GM18499 (cell line): ENCODE measurements around the gene PARP14.
"Not testable (repeated sequence)": the region's sequence is repeated elsewhere in the genome, so short reads cannot be mapped to it uniquely, and the experiment has no call there.

Experiments
- ATAC-seq: cut with Tn5 transposase; IDR thresholded peaks from one replicate; pipeline ENCODE4 v1.9.1; 2021; ENCODE audit warnings: moderate number of reproducible peaks; ENCODE audit not compliant: insufficient read depth, unreplicated experiment

PARP14 gene

DNA sequence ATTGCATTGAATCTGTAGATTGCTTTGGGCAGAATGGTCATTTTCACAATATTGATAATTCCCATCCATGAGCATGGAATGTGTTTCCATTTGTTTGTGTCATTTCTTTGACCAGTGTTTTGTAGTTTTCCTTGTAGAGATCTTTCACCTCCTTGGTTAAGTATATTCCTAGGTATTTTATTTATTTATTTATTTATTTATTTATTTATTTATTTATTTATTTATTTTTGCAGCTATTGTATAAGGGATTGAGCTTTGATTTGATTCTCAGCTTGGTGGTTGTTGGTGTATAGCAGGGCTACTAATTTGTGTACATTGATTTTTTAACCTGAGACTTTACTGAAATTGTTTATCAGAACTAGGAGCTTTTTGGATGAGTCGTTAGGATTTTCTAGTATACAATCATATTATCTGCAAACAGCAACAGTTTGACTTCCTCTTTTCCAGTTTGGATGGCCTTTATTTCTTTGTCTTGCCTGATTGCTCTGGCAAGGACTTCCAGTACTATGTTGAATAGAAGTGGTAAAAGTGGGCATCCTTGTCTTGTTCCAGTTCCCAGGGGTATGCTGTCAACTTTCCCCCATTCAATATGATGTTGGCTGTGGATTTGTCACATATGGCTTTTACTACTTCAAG is 30.1 kb downstream of the PARP14 start:
- not testable (repeated sequence) for ATAC-seq

DNA sequence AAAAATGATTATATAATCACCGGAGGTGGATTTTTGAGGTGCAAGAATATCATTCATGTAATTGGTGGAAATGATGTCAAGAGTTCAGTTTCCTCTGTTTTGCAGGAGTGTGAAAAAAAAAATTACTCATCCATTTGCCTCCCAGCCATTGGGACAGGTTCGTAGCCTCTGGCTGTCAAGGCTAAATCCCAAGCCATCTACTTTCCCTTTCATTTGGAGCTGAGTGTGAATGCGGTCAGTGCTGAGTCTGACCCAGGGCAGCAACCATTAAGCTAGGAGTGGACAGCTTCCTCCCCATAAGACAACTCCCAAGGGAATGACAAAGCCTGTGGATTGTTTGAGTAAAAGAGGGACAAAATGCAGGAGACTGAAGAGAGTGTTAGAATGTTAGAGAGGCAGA is 33.6 kb downstream of the PARP14 start:
- ATAC-seq = no peak

DNA sequence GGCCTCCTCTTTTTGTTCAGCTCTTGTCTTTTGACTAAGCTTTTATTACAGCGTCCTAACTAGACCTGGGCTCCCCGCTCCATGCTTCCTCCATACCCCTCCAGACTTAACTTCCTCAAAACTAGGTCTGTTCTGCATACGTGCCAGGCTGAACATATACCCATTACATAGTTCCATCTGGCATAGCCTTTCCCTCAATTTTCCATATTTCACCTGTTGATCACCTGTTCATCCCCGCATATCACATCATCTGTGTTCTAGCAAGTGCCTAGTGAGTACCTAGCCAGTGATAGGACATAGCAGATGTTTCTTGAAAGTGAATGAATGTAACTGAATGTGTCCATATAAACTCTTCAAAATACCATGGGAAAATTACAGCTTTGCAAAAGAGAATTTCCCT is 36.0 kb downstream of the PARP14 start:
- ATAC-seq = no peak

DNA sequence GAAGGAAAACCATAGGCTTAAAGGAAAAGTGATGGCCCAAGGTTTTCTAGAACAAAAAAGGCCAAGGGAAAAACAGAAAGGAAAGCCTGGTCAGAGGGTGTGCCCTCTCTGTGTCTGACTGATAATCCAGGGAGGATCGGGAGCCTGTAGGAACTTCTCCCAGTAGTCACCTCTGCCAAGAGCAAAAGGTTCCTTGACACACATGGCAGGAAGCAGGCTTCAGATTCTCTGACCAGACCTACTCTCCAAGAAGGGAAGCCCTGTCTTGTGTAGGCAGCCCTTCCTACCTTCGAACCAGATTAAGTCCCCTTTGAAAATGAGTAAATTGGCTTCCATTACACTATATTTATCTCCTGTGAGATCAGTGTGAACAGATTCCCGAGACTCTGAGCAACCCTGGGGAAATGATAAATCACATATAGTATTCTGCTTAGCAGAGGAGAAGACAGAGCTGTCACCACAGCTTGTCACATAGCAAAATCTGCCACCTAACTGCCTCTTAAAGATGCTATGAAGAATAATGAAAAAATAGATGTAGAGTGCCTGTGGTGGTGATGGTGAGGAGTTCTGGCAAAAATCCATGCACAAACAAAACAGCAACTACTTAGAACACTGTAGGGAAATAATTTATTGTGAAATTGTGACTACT is 38.8 kb downstream of the PARP14 start:
- ATAC-seq = no peak

DNA sequence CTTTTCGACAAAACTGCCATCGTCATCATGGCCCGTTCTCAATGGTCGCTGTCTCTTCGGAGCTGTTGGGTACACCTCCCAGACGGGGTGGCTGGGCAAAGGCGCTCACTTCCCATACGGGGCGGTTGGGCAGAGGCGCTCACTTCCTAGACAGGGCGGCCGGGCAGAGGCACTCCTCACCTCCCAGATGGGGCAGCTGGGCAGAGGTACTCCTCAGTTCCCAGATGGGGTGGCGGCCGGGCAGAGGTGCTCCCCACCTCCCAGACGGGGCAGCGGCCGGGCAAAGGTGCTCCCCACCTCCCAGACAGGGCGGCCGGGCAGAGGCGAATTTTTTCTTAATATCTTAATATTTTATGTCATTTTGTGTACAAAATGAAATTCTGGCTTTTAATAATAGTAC is 44.5 kb downstream of the PARP14 start:
- no peak for ATAC-seq

GRCh38 chr3:122727294-122727693 is 46.7 kb downstream of the PARP14 start:
- no peak for ATAC-seq

- ATAC-seq = no peak
Measured at GRCh38 chr3:122727766-122728165, 47.1 kb downstream of the PARP14 start.

DNA sequence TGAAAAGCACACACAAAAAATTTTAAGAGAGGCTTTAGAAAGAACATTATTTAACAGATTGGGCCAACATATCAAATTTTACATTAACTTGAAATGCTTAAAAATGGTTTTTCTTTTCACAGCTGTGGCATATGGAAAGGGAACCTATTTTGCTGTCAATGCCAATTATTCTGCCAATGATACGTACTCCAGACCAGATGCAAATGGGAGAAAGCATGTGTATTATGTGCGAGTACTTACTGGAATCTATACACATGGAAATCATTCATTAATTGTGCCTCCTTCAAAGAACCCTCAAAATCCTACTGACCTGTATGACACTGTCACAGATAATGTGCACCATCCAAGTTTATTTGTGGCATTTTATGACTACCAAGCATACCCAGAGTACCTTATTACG is 47.5 kb downstream of the PARP14 start:
- ATAC-seq = no peak

GRCh38 chr3:122728756-122729514 is 48.3 kb downstream of the PARP14 start:
- no peak for ATAC-seq

- ATAC-seq = no peak
Measured at GRCh38 chr3:122730240-122730639, 49.6 kb downstream of the PARP14 start.

GRCh38 chr3:122732682-122733525 is 52.3 kb downstream of the PARP14 start:
- not testable (repeated sequence) for ATAC-seq

DNA sequence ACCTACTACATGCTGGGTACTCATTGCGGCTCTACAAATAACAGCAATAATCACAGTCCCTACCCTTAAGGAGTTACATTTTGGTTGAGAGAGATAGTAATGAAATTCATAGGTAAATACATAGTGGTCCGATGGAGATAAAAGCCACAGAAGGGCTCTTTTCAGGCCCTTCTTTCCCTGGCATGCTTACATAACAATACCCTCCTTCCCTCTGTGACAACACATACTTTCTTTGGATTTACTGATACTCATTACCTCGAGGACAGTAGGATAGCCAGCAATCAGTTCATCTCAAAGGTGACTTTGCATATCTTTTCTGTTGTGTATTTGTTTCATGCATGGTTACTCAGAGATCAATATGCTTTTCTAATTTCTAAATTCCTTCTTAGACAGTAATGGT is 58.5 kb downstream of the PARP14 start:
- ATAC-seq = no peak

DNA sequence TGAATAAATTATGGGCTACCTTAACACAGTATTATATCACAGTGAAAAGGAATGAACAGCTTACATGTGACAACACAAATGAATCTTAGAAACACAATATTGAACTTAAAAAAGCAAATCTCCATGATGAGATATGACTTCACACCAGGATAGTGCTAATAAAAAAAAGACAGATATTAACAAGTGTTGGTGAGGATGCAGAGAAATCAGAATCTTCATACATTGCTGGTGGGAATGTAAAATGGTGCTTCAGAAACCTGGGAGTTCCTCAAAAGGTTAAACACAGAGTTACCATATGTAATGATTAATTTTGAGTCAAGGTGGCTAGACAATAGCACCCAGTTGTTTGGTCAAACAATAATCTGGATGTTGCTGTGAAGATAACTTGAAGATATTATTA is 61.6 kb downstream of the PARP14 start:
- no peak for ATAC-seq

DNA sequence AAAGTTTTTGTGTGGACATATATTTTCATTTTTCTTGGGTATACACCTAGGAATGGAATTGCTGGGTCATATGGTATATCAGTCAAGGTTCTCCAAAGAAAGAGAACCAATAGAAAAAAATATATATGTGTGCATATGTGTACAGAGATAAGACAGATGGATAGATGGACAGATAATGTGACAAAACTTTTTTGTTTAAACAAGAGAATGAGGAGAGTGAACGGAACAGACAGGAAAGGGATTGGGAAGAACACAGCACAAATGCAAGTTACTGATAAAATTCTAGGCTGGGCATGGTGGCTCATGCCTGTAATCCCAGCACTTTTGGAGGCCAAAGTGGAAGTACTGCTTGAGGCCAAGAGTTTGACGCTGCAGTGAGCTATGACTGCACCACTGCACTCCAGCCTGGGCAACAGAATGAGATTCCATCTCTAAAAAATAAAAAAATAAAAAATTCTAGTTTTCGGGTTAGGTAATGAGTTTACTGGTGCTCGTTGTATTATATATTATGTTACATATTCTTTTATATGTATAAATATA is 63.0 kb downstream of the PARP14 start:
- no peak for ATAC-seq

GRCh38 chr3:122745369-122746021 is 64.9 kb downstream of the PARP14 start:
- ATAC-seq = no peak

DNA sequence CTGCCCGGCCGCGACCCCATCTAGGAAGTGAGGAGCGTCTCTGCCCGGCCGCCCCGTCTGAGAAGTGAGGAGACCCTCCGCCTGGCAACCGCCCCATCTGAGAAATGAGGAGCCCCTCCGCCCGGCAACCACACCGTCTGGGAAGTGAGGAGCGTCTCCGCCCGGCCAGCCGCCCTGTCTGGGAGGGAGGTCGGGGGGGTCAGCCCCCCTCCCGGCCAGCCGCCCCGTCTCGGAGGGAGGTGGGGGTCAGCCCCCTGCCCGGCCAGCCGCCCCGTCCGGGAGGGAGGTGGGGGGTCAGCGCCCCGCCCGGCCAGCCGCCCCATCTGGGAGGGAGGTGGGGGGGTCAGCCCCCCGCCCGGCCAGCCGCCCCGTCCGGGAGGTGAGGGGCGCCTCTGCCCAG is 66.7 kb downstream of the PARP14 start:
- not testable (repeated sequence) for ATAC-seq

GRCh38 chr3:122748347-122748746 is 67.7 kb downstream of the PARP14 start:
- no peak for ATAC-seq

GRCh38 chr3:122754929-122755328 is 74.3 kb downstream of the PARP14 start:
- ATAC-seq = peak; percentile 75

- ATAC-seq = no peak
Measured at GRCh38 chr3:122755491-122755890, 74.9 kb downstream of the PARP14 start.
